ENCODE measurements around the gene FOXQ1. TPM values are rescaled to one million over a fixed set of nuclear protein-coding genes. Genes with fewer than 3 reads are reported as not detected.

Gene FOXQ1
- total RNA-seq, 1 experiment from 2014 or later = 78.5 TPM

DNA sequence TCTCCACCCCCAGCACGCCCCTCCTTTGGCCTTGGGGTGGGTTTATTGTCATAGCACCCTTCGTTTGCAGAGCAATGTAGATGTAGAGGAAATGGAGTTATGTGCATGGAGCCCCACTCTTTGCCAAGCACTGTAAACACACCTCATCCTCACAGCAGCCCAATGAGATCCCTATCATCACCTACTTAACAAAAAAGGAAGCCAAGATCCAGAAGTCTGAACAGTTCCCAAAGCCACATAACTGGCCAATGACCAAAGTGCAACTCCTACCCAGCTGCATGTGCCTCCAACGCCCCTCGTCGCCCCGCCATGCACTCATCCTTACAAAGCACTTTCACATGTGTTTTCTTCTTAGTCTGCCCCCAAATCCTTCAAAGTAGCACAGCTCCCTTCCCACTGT is 21.8 kb upstream of the FOXQ1 start:
- no peak for DNase-seq (ENCODE audit: extremely low read depth, low read depth)

DNA sequence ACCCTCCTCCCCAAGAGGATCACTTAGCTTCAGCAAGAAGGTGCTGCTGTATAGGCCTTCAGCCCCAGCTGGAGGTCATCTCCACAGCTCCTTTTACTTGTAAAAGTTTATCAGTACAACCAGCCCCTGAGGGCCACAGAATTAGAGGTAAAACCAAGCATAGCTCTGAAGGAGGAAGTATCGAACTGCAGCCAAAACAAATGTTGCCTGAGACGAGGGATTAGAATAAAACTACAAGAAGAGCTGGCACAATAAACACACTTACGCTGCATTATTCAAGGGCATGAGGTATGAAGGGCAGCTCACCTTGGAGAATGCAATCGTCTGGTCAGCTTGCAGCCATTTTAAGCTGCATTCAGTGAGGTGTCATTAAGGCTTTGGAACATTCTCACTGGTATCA is 21.1 kb upstream of the FOXQ1 start:
- DNase-seq (ENCODE audit: extremely low read depth, low read depth) = no peak

DNA sequence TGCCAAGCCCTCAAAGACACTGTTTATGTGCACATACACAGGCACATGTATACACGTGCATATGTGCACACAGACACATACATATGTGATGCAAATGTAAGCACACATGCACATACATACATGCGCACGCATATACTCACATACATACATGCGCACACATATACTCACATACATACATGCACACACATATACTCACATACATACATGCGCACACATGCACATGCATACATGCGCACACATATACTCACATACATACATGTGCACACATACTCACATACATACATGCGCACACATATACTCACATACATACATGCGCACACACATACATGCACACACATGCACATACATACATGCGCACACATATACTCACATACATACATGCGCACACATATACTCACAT is 20.5 kb upstream of the FOXQ1 start:
- no peak for DNase-seq (ENCODE audit: extremely low read depth, low read depth)

DNA sequence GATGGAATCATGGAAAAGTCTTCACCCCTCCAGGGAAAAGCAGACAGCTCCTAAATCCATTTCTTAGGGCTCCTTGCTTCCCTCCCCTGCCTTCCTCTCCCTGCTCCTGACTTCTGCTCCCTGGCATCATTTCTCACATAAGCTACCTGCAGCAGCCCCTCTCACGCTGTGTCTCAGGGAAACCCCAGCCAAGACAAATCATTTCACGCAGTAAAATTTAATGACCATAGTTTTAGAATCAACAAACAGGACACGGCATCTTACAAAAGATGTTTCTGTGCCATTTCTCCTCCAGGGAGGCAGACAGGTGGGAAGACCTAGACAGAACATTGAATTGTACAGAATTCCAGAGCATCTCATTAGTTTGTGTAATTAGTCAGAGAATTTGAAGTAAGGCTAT is 16.5 kb upstream of the FOXQ1 start:
- no peak for DNase-seq (ENCODE audit: extremely low read depth, low read depth)

DNA sequence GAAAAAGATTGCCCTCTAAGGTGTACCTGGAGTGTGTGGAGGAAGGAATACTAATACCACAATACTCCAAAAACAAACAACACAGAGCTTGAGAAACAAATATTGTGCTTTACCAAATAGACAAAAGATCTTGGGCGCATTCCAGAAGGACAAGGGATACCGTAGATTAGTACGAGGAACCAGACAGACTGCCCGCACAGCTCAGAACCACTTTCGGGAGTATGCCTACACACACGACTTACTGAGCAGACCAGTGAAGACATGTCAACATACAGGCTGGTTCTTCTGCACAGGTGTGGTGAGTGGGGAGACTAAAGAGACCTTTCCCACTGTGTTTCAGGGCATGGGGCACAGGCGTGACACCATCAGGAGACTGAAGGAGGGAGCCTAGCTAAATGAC is 15.8 kb upstream of the FOXQ1 start:
- no peak for DNase-seq (ENCODE audit: extremely low read depth, low read depth)

DNA sequence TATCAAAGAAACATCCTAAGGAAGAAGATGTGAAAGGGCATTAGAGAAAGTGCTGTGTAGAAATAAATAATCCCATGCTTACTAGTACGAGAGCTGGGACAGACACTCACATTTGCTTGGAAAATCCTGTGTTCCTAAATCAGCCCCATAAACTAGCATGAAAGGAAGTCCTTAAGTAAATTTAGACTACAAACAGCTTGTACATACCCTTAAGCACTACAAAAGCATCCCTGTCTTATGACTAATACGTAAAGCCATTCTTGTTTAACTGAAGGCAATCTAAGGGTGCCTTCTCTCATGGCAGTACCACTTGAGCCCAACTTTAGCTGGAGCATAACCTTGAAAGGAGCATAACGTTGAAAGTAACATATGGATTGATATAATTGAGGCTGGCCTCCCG is 15.4 kb upstream of the FOXQ1 start:
- DNase-seq (ENCODE audit: extremely low read depth, low read depth) = no peak

DNA sequence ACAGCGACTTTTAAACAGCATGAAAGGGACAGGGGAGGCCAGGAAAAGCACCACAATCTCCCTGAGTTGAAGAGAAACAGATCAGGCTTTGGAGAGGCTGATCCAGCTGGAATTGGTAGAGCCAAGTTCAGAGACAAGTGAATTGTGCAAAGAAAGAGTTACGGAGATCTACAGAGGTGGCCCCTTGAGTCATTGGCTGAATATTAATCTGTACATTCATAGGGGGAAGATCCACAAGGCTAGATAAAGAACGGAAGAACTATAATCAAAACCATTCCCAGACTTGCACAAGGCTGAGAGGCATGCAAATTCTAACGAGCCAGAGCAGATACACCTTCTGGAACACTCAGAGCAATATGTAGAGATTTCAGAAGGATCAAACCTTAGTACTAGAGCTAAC is 14.2 kb upstream of the FOXQ1 start:
- DNase-seq (ENCODE audit: extremely low read depth, low read depth) = no peak

DNA sequence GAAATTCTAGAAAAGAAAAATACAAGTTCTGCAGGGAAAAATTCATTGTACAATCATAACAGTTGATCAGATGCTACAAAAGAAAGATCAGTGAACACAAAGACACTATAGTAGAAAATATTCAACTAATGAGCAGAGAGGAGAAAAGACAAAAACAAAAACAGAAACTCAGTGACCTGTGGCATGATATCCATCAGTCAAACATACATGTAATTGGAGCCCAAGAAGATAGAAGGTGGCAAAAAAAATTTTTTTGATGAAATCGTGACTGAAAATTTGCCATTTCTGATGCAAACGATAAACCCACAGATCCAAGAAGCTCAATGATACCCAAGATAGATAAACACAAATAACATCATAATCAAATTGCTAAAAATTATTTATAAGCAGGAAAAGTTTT is 13.1 kb upstream of the FOXQ1 start:
- DNase-seq (ENCODE audit: extremely low read depth, low read depth) = no peak

DNA sequence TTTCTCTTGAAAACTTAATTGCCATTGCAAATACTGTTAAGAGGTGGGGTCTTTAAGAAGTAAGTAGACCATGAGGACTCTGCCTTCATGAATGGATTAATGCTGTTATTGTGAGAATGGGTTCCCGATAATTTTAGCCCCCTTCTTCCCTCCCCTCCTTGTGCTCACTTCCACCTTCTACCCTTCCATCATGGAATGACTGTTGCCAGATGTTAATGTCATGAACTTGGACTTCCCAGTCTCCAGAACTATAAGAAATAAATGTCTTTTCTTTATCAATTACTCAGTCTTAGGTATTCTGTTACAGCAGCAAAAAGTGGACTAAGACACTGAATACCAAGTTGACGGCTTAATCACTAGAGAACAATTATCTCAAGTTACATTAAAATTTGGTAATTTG is 5.8 kb upstream of the FOXQ1 start:
- no peak for DNase-seq (ENCODE audit: extremely low read depth, low read depth)

DNA sequence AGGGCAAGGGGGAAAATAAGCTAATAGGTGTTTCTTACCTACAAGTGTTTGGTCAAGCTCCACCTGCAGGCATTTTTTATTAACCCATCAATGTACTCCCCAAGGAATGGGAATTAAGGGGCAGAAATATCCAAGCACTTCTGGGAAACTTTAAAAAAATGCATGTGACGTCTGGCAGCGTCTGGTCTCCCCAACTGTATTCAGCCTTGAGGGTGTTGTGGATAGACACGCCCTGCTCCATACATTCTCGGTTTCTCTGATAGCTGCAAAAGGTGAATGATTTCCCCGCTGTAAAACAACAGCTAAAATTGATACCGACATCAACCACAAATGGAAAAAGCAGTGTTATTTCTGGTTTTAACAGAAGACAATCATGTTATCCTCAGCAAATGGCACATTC is 2.5 kb upstream of the FOXQ1 start:
- no peak for DNase-seq (ENCODE audit: extremely low read depth, low read depth)

DNA sequence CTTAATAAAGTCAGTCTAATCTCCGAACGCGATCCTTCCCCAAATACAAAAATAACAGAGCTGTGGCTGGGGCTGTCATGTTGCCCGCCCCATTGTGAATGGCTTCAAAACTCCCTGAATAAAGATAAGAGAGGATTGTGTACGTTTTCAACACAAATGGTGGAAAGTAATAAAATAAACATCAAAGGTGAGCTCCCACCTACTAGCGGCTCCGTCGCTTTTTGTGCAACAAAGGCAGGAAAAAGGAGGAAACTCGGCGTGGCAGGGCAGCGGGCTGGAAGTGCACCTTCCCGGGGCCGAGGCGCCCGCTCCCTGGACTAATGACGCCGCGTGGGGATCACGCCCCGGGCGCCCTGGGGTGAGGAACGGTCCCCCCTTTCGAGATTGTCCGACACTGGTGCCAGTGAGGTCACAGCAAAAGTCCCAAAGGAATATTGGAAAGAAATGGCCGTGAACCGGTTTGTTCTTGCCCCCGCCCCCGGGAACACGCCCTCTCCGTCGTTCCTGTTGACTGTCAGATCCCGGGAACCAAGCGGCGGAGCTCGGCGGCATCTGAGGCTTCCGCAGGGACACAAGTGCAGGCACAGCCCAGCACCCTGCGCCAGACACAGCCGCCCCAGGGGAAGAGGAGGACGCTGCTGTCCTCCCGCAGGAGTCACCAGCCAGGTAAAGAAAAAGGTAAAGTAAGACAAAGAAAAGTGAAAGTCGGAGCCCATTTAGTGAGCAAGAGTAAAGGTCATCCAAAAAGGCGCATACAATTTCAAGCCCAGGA is 1.1 kb upstream of the FOXQ1 start:
- DNase-seq (ENCODE audit: extremely low read depth, low read depth) = no peak

DNA sequence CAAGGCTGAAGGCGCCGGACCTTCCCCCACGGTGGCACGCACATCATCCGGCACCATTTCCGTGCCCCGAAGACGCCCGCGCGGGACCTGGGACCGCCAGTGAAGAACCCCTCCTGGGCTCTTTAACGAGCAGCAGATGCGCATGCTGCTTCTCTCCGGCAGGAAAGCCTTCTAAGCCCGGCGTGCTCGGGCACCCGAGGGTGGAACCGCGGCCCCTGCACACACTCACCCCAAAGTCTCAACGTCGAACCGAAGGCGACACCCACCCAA is 240 bp downstream of the FOXQ1 start:
- DNase-seq (ENCODE audit: extremely low read depth, low read depth) = no peak

DNA sequence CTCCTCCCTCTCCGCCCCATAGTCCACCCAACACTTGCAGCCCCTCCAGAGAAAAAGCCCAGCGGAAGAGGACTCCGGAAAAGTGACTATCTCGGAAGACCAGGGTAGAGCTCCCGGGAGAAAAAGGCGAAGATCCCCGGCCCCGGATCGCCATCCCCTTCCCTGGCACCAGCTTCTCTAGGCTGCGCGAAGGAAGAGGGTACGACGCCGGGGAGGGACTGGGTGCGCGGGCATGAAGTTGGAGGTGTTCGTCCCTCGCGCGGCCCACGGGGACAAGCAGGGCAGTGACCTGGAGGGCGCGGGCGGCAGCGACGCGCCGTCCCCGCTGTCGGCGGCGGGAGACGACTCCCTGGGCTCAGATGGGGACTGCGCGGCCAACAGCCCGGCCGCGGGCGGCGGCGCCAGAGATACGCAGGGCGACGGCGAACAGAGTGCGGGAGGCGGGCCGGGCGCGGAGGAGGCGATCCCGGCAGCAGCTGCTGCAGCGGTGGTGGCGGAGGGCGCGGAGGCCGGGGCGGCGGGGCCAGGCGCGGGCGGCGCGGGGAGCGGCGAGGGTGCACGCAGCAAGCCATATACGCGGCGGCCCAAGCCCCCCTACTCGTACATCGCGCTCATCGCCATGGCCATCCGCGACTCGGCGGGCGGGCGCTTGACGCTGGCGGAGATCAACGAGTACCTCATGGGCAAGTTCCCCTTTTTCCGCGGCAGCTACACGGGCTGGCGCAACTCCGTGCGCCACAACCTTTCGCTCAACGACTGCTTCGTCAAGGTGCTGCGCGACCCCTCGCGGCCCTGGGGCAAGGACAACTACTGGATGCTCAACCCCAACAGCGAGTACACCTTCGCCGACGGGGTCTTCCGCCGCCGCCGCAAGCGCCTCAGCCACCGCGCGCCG is 822 bp downstream of the FOXQ1 start:
- no peak for DNase-seq (ENCODE audit: extremely low read depth, low read depth)

DNA sequence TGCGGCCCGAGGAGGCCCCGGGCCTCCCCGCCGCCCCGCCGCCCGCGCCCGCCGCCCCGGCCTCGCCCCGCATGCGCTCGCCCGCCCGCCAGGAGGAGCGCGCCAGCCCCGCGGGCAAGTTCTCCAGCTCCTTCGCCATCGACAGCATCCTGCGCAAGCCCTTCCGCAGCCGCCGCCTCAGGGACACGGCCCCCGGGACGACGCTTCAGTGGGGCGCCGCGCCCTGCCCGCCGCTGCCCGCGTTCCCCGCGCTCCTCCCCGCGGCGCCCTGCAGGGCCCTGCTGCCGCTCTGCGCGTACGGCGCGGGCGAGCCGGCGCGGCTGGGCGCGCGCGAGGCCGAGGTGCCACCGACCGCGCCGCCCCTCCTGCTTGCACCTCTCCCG is 1.5 kb downstream of the FOXQ1 start:
- DNase-seq (ENCODE audit: extremely low read depth, low read depth) = no peak

DNA sequence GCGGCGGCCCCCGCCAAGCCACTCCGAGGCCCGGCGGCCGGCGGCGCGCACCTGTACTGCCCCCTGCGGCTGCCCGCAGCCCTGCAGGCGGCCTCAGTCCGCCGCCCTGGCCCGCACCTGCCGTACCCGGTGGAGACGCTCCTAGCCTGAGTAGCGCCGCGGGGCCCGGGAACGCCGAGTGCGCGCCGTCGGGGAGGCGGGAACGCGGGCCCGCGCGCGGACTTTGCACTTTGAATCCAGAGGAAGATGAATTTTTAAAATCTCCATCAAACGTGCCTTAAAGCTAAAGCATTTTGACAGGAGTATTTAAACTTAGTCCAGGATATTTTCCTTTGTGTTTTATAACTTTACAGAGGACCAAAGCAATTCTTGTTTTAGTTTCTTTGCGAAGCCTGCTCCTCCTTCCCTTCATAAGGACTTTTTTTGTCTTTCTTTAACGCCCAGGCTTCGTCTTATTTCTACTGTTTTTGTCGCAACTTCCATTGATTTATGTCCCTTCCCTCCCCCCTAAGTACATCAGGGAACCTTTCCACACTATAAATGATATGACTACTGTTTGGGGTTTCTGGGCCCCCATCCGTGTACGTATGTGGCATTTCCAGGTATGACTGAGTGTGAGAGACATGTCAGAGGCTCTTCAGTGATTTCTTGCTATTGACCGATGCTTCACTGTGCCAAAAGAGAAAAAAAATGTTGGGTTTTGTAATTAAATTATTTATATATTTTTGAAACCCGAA is 2.0 kb downstream of the FOXQ1 start:
- DNase-seq (ENCODE audit: extremely low read depth, low read depth) = no peak

DNA sequence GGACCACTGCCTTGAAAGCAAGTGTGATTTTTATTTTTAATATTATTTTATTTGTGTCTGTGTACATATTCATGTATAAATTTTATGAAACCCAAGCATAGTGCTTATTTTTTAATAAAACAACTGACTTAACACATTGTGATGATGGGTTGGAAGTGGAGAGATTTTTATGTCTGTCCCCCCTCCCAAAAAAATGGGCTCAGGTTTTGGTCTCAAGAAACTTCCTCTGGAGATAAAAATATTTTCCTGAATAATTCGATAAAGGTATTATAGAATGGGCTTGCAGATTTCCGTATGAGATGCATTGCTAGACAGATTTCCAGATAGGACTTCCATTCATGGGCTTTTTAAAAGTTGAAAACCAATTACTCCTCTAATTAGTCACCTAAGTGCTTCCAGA is 2.7 kb downstream of the FOXQ1 start:
- DNase-seq (ENCODE audit: extremely low read depth, low read depth) = no peak

DNA sequence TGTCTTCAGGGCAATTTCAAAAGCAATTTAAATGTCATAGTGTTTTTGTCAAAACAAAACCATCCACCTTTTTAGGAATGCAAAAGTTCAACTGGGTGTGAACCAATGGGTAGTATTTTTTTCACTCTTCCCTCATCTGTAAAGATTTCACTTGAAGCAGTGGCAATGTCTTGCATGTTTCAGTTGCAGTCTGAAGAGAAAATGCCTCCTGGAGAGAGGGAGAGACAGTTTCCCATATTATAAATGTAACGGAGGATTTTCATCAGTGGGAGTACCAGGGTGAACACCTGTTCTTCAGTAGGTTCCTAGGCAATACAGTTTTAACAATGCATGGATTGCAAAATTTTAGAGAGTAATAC is 3.3 kb downstream of the FOXQ1 start:
- no peak for DNase-seq (ENCODE audit: extremely low read depth, low read depth)

DNA sequence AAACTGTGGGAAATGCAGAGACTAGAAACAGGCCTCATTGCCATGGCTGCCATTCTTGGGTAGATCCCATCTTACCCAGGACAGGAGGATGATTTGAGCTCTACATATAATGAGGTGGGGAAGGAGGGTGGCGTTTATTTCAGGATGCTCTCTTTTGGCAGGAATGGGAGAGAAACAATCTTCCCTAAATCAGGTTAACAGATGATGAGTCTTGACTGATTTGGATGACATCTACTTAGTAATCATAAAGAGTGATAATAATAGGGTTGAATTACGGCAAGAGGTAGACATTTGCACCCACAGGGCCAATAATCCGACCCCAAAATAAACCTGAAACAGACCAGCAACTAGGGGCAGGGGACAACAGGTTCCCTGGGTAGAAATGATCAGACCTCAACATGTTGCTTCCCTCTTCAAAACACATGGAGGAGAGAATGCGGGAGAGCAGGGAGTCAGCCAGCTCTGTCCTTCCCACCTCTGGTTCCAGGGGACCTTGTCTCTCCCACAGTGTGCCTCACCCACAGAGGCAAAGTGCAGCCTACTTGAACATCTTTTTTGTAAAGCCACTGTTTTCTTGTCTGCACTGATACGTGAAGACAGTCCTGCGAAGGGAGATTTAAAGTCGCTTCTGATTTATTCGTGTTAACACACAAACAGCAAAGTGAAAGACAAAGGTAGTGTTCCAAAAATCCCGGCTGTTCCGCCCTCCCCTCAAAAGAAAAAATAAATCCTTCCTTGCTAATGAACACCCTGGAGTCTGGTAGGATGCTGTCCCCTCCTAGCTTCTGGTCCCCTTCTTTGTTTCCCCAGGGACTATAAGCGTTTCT is 3.9 kb downstream of the FOXQ1 start:
- DNase-seq (ENCODE audit: extremely low read depth, low read depth) = no peak

DNA sequence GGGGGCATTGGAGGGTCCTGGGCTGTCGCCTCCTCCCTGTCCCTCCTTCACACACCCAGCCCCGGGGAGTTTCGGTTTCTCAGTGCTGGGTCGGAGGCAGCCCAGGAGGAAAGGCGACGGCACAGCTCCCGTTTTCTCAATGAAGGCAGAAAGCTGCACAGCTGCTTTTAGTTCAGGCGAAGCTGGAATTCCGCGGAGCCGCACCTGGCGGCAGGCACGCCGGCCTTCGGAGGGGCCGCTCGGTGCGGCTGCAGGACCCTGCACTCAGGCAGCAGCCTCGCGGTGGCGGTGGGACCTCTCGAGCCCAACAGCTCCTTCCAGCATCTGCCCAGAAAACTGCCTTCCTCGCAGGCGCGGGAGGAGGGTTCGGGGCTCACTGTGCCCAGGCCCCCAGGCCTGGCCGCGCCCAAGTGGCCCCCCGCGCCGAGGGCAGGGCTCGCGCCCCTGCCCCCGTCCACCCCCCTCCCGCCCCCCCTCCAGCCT is 4.6 kb downstream of the FOXQ1 start:
- DNase-seq (ENCODE audit: extremely low read depth, low read depth) = no peak

DNA sequence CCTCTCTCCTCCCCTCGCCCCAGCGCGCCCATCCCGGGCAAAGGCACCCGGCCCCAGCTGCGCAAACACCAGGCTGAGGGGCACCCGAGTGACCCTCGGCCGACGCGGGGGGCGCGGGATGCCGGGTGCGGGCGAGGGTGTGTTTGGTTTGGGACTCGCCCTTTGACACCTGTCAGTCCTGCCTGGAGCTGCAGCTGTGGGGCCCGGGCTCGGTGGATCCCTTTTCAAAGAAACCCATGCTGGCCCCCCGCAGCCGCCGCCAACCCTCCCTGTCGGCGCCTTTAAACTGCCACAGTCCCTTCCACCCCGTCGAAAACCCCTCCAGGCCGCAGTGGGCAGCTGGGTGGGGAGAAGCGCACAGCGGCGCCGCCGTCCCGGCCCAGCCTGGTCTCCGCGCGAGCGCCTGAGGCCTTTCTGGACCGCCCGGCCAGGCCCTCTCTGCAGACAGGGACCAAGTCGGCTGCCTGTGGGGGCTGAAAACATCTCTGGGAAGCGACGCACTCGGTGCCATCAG is 5.5 kb downstream of the FOXQ1 start:
- DNase-seq (ENCODE audit: extremely low read depth, low read depth) = no peak

DNA sequence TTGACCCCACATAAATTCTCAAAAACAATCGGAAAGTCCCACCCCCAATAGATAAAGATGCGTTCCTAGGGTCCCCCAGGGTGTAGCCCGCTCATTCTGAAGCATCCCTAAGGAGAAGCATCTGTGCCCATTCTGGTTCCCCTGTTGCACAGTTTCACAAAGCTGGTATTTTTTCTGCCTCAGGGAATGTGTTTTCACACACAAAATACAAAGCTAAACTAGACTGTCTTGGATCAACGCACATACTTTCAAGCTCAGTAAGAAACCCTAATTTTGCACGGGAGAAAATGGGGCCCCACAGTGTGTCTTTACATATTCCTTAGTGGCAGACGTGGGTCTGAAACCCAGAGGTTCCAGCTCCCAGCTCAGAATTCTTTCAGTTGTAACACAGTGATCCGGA is 6.1 kb downstream of the FOXQ1 start:
- DNase-seq (ENCODE audit: extremely low read depth, low read depth) = no peak
